ENCODE measurements around the gene PSEN2. TPM values are rescaled to one million over a fixed set of nuclear protein-coding genes. Genes with fewer than 3 reads are reported as not detected.

The PSEN2 gene
- total and polyA plus RNA-seq, 9 of the 15 experiments (the other 6 are each of a cell fraction or from before 2014, with no cell fraction given), result 2.3 to 21.5 (median 13.7) TPM

- TF ChIP-seq SIN3B (IDR thresholded peaks at IDR 0.05; ENCODE audit: low read depth) (peak; percentile 63), HNRNPL (IDR thresholded peaks at IDR 0.05; ENCODE audit: low read depth, low read length) (peak; percentile 90), TGIF2 (CRISPR knock-in tag; IDR thresholded peaks at IDR 0.05) (peak; percentile 53; the same call in 1 of the 2 replicates), ZNF57 (CRISPR knock-in tag; IDR thresholded peaks at IDR 0.05) (no peak), ZNF518B (CRISPR knock-in tag; IDR thresholded peaks at IDR 0.05) (no peak), NFIC (IDR thresholded peaks at IDR 0.05) (peak; percentile 51; the same call in 1 of the 2 replicates), MCM5 (IDR thresholded peaks at IDR 0.05; ENCODE audit: low read depth) (no peak), CREB1 (IDR thresholded peaks at IDR 0.05) (peak; percentile 92), CREB1 (CRISPR knock-in tag; IDR thresholded peaks at IDR 0.05) (peak; percentile 84), PREB (CRISPR knock-in tag; IDR thresholded peaks at IDR 0.05) (0 out of 2 replicates have a peak, but pooled peaks have one; percentile 25), NKRF (IDR thresholded peaks at IDR 0.05; ENCODE audit: borderline replicate concordance) (peak; percentile 71; the same call in 1 of the 2 replicates), ETV1 (tag; conservative IDR thresholded peaks at IDR 0.05; ENCODE audit: low read depth) (no peak), SMARCC2 (IDR thresholded peaks at IDR 0.05; ENCODE audit: low read depth) (peak; percentile 22; the same call in 1 of the 2 replicates), ID3 (CRISPR knock-in tag; IDR thresholded peaks at IDR 0.05) (no peak), ID3 (tag; IDR thresholded peaks at IDR 0.05) (0 out of 2 replicates have a peak, but pooled peaks have one; percentile 34), THAP12 (CRISPR knock-in tag; IDR thresholded peaks at IDR 0.05) (0 out of 2 replicates have a peak, but pooled peaks have one; percentile 23)
These were observed at the start of gene PSEN2 (continued) for GRCh38 chr1:226870401-226871279.
